ENCODE results near the gene NEGR1. TPM values are rescaled to one million over a fixed set of nuclear protein-coding genes. Genes with fewer than 3 reads are reported as not detected.

Gene NEGR1
- total and polyA plus RNA-seq, 3 donors from 2014 or later: 2.9 to 7.6 (median 3.1) TPM

DNA sequence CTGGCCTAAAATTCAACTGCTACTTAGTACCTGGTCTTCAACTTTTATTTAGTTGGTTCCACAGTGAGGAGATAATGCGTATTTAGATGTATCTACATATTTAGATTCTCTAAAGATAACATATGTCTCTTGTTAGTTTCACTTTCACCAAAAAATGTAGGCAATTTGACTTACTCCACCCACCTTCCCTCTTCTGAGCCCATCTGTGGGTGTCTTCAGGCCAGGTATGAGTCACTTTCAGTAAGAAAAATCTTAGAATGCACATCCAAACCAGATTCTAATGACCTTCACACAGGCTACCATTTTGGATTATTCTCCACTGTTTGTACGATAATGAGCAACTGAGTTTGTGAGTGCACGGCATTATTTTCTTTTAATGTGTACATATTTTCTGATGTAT, 501.7 kb downstream of the NEGR1 start:
- TF ChIP-seq, protein P1, sequence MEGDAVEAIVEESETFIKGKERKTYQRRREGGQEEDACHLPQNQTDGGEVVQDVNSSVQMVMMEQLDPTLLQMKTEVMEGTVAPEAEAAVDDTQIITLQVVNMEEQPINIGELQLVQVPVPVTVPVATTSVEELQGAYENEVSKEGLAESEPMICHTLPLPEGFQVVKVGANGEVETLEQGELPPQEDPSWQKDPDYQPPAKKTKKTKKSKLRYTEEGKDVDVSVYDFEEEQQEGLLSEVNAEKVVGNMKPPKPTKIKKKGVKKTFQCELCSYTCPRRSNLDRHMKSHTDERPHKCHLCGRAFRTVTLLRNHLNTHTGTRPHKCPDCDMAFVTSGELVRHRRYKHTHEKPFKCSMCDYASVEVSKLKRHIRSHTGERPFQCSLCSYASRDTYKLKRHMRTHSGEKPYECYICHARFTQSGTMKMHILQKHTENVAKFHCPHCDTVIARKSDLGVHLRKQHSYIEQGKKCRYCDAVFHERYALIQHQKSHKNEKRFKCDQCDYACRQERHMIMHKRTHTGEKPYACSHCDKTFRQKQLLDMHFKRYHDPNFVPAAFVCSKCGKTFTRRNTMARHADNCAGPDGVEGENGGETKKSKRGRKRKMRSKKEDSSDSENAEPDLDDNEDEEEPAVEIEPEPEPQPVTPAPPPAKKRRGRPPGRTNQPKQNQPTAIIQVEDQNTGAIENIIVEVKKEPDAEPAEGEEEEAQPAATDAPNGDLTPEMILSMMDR (IDR thresholded peaks at IDR 0.05): no peak
- no peak for TF ChIP-seq POLR2A (IDR thresholded peaks at IDR 0.05)
- no peak for DNase-seq
- H3K4me3 ChIP-seq: no peak overlapping the region
- H3K36me3 ChIP-seq (ENCODE audit: low read depth, missing control alignments): no peaks in the 10 kb centered on the region
- no peaks in the 10 kb centered on the region for H3K27me3 ChIP-seq
- no peak overlapping the region for H3K27ac ChIP-seq
- intact Hi-C loops (cut with DNase I; ENCODE audit: low total_unique reads): no loop called here
- H3K9me3 ChIP-seq: no peaks in the 10 kb centered on the region
- no peaks in the 10 kb centered on the region for H3K4me1 ChIP-seq
- 96 to 98% methylated on average over 3 of the region's 3 CpGs for WGBS, 2 donors

DNA sequence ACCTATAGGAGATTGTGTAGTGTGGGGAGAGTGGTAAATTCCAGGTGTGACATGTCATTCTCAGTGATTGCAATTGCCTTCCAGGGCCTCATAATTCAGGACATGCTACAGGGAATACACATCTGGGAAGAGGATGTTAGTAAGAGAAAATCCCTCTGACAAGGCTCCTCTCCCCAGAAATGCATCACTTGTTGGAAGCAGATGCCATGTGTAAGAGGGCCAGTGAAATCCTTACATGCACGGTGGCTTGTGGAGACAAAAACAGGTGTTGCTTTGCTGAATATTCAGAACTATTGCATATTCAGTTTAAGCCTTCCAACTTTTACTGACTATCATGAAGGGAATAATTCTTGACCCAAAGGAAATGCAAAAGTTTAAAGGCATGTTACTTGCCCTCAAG, 503.4 kb downstream of the NEGR1 start:
- Histone ChIP-seq H3K27me3 (no peaks in the 10 kb centered on the region), H3K4me3 (no peak overlapping the region), H3K4me1 (no peaks in the 10 kb centered on the region), H3K36me3 (ENCODE audit: low read depth, missing control alignments) (no peaks in the 10 kb centered on the region), H3K9me3 (no peaks in the 10 kb centered on the region), H3K27ac (no peak overlapping the region)
- WGBS, 2 donors: 56 to 60% methylated on average over 1 of the region's 1 CpG
- TF ChIP-seq, protein P1 (IDR thresholded peaks at IDR 0.05): no peak
- TF ChIP-seq POLR2A (IDR thresholded peaks at IDR 0.05): no peak
- no peak for DNase-seq
- intact Hi-C loops (cut with DNase I; ENCODE audit: low total_unique reads): no loop called here

DNA sequence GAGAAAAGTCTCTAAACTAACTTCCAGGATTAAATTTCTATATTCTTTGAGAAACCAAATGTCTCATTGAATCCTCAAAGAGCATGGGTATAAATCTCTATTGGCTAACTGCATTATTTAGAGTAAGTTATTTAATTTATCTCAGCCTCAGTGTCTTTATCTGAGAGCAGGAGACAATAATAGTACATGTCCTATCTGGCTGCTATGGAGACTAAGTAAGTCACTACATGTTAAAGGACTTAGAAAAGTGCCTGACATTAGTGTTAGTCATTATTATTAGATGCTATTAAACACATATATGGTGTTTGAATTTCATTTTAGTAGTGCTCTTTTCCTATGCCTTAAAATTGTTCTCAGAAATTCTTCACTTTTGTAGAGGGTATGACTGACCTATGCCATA, 505.2 kb downstream of the NEGR1 start:
- intact Hi-C loops (cut with DNase I; ENCODE audit: low total_unique reads): no loop called here
- no peak for DNase-seq
- no peak for TF ChIP-seq POLR2A (IDR thresholded peaks at IDR 0.05)
- TF ChIP-seq, protein P1 (IDR thresholded peaks at IDR 0.05): no peak
- Histone ChIP-seq H3K36me3 (ENCODE audit: low read depth, missing control alignments) (no peaks in the 10 kb centered on the region), H3K4me1 (no peaks in the 10 kb centered on the region), H3K27ac (no peak overlapping the region), H3K4me3 (no peak overlapping the region), H3K9me3 (no peaks in the 10 kb centered on the region), H3K27me3 (no peaks in the 10 kb centered on the region)

DNA sequence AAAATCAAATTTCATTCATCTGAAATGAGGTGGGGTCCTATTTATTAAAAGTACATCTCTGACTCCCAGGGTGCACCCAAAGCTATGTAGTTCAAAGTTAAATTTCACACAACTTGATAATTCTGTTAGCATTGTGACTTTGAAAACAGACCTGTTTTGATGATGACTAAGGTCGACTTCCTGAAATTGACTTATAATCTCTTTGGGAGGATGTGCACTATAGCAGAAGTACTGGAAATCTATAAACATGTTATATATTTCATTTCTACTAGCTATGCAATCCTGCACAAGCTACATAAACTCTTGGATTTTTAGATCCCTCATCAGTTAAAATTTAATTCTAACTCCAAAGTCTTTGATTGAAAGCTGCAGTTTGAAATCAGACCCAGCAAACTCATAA, 507.6 kb downstream of the NEGR1 start:
- intact Hi-C loops (cut with DNase I; ENCODE audit: low total_unique reads): no loop called here
- H3K27me3 ChIP-seq: no peaks in the 10 kb centered on the region

DNA sequence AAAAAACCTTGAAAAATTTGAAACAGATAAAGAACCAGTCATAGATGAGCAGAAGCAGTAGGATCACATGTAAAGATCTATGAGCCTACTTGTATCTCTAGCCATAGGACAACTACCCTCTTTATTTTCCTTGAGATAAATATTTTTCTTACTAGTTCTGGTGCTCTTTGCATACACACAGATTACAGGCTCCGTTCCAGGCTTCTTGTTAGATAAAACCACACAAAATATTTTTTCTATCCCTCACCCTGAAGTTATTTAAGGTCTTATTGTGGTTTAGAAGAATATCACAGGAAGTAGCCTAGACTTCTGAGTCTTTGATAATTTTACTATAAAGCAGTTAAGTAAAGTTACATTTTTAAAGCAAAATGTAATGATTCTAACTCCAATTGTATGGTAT, 512.2 kb downstream of the NEGR1 start:
- no peak for TF ChIP-seq POLR2A (IDR thresholded peaks at IDR 0.05)
- TF ChIP-seq, protein P1 (IDR thresholded peaks at IDR 0.05): no peak
- H3K27me3 ChIP-seq: no peaks in the 10 kb centered on the region
- DNase-seq: no peak
- H3K4me3 ChIP-seq: no peak overlapping the region
- intact Hi-C loops (cut with DNase I; ENCODE audit: low total_unique reads): no loop called here
- H3K4me1 ChIP-seq: no peaks in the 10 kb centered on the region
- H3K9me3 ChIP-seq: no peaks in the 10 kb centered on the region
- H3K36me3 ChIP-seq (ENCODE audit: low read depth, missing control alignments): no peaks in the 10 kb centered on the region
- WGBS, 2 donors: 22 to 55% methylated on average over 1 of the region's 1 CpG
- no peak overlapping the region for H3K27ac ChIP-seq

More for the DNA sequence above, 507.6 kb downstream of the NEGR1 start:
- H3K4me1 ChIP-seq: no peaks in the 10 kb centered on the region
- no peak for TF ChIP-seq POLR2A (IDR thresholded peaks at IDR 0.05)
- TF ChIP-seq, protein P1 (IDR thresholded peaks at IDR 0.05): no peak
- H3K27ac ChIP-seq: no peak overlapping the region
- H3K9me3 ChIP-seq: no peaks in the 10 kb centered on the region
- H3K4me3 ChIP-seq: no peak overlapping the region
- DNase-seq: no peak
- WGBS, 2 donors: 64 to 67% methylated on average over 1 of the region's 1 CpG
- no peaks in the 10 kb centered on the region for H3K36me3 ChIP-seq (ENCODE audit: low read depth, missing control alignments)

All from testis (tissue), 3 donors.